BJ (cell line): ENCODE data around the gene STXBP4. TPM values are rescaled to one million over a fixed set of nuclear protein-coding genes. Genes with fewer than 3 reads are reported as not detected.

Experiments
- CTCF ChIA-PET: fragments of 350-600 bp; formaldehyde crosslinking; extraction: SDS; loops from one replicate; lab custom pipeline; 2021; ENCODE audit warnings: antibody characterized with exemption, inconsistent platforms; lab: Yijun Ruan, JAX
- POLR2A ChIA-PET: fragments of 300-600 bp; sonication (Branson Sonifier 250); formaldehyde crosslinking; extraction: SDS; loops from one replicate; lab custom pipeline; 2021; ENCODE audit warnings: antibody characterized with exemption; lab: Charles Lee
- DNase-seq: peaks from one replicate; pipeline ENCODE4 v3.0.0-alpha.2; 2011; ENCODE audit warnings: low read depth
- H3K27me3 ChIP-seq: 2 replicates; pipeline ENCODE4 v1.6.0; 2011; ENCODE audit warnings: low read length; ENCODE audit not compliant: control insufficient read depth, insufficient read depth
- H3K36me3 ChIP-seq: 2 replicates; pipeline ENCODE4 v1.5.1; 2011; ENCODE audit warnings: low read length; ENCODE audit not compliant: control insufficient read depth, insufficient read depth
- H3K4me3 ChIP-seq: 2 replicates; pipeline ENCODE4 v1.5.1; 2011; ENCODE audit warnings: low read depth, mild to moderate bottlenecking, control low read depth, low read length
- CTCF ChIP-seq: IDR thresholded peaks from 2 replicates; pipeline ENCODE4 v1.5.1; 2011; ENCODE audit warnings: low read depth, mild to moderate bottlenecking, control low read depth, inconsistent platforms, low read length, moderate library complexity; ENCODE audit not compliant: insufficient read depth
- polyA plus RNA-seq: library from polyadenylated mRNA; depleted of rRNA; stranded (reverse); fragments of >200 nt; gene quantifications from 2 replicates; pipeline ENCODE4 v1.2.3, GENCODE V29; 2011

Gene STXBP4
- polyA plus RNA-seq, 1 experiment = 1.8 TPM

- CTCF ChIA-PET = no interaction called here
- no peak for TF ChIP-seq CTCF
- peaks cover 8% of the 10 kb centered on the region for H3K36me3 ChIP-seq
- DNase-seq = no peak
- POLR2A ChIA-PET = no interaction called here
- no peaks in the 10 kb centered on the region for H3K27me3 ChIP-seq
- H3K4me3 ChIP-seq = no peak overlapping the region
Measured at GRCh38 chr17:54941285-54941684, 27.3 kb upstream of the STXBP4 start.

- ChIA-PET CTCF (no interaction called here), POLR2A (no interaction called here)
- Histone ChIP-seq H3K36me3 (peaks cover 2% of the 10 kb centered on the region; the same call in 1 of the 2 replicates), H3K4me3 (no peak overlapping the region), H3K27me3 (no peaks in the 10 kb centered on the region)
- no peak for DNase-seq
- no peak for TF ChIP-seq CTCF
Measured at GRCh38 chr17:54944796-54945195, 23.8 kb upstream of the STXBP4 start.

GRCh38 chr17:54945231-54945630 is 23.3 kb upstream of the STXBP4 start:
- H3K27me3 ChIP-seq = no peaks in the 10 kb centered on the region
- no peak overlapping the region for H3K4me3 ChIP-seq
- POLR2A ChIA-PET = no interaction called here
- CTCF ChIA-PET = no interaction called here
- no peak for DNase-seq
- TF ChIP-seq CTCF = no peak
- H3K36me3 ChIP-seq = peaks cover 2% of the 10 kb centered on the region; the same call in 1 of the 2 replicates

GRCh38 chr17:54945671-54946070 is 22.9 kb upstream of the STXBP4 start:
- Histone ChIP-seq H3K4me3 (no peak overlapping the region), H3K36me3 (peaks cover 2% of the 10 kb centered on the region; the same call in 1 of the 2 replicates), H3K27me3 (no peaks in the 10 kb centered on the region)
- CTCF ChIA-PET = no interaction called here
- POLR2A ChIA-PET = no interaction called here
- TF ChIP-seq CTCF = no peak
- no peak for DNase-seq

- POLR2A ChIA-PET = no interaction called here
- no peak for DNase-seq
- Histone ChIP-seq H3K4me3 (no peak overlapping the region), H3K27me3 (no peaks in the 10 kb centered on the region), H3K36me3 (peaks cover 2% of the 10 kb centered on the region; the same call in 1 of the 2 replicates)
- CTCF ChIA-PET = no interaction called here
- TF ChIP-seq CTCF = no peak
Measured at GRCh38 chr17:54947396-54947795, 21.2 kb upstream of the STXBP4 start.
